Colonic mucosa (tissue), 4 donors: ENCODE results near the gene PKNOX2. TPM values are rescaled to one million over a fixed set of nuclear protein-coding genes. Genes with fewer than 3 reads are reported as not detected.
A peak's percentile ranks its signal among the peaks of the same experiment; 100 is the strongest.

Experiments used
- DNase-seq: peaks from one replicate; pipeline ENCODE4 v3.0.0-alpha.2; 2020
- H3K27ac ChIP-seq: fragments of 200-600 bp; one replicate; pipeline ENCODE4 v1.8.0; 2021
- H3K27me3 ChIP-seq: fragments of 200-600 bp; one replicate; pipeline ENCODE4 v1.8.0; 2021
- H3K36me3 ChIP-seq: fragments of 200-600 bp; one replicate; pipeline ENCODE4 v1.8.0; 2021
- H3K4me1 ChIP-seq: fragments of 200-600 bp; one replicate; pipeline ENCODE4 v1.8.0; 2021; ENCODE audit warnings: mild to moderate bottlenecking
- H3K4me3 ChIP-seq: fragments of 200-600 bp; one replicate; pipeline ENCODE4 v1.8.0; 2021
- H3K9ac ChIP-seq, 2 donors: one replicate each; pipeline ENCODE4 v1.7.0; 2013; ENCODE audit warnings: control low read depth in 2 of 2, low read depth in 2 of 2, low read length in 2 of 2
- H3K9me3 ChIP-seq: fragments of 200-600 bp; one replicate; pipeline ENCODE4 v1.8.0; 2021
- intact Hi-C: fragments of 100-400 bp; cut with DNase I; formaldehyde crosslinking; loops from one replicate; pipeline ENCODE4 v1.14.1; 2022
- total RNA-seq, 2 donors: library from RNA; stranded (reverse); fragmentation: NEBNext Ultra II Directional in 1 of 2; extraction: Animal tissue kit (Norgen Biotek cat#: 25700) in 1 of 2; gene quantifications; one replicate each; pipeline ENCODE4 v1.2.1, GENCODE V29; 2021
- TF ChIP-seq, protein P1 (sequence below): fragments of 200-600 bp; IDR thresholded peaks from one replicate; pipeline ENCODE4 v1.8.0; 2022; ENCODE audit warnings: antibody characterized with exemption, mild to moderate bottlenecking
- donor health status: healthy.
- donor health status: DM: no; HTN: no; CAD: no.
- donor health status: DM: no; HTN: no; CAD: no.

PKNOX2 gene
- total RNA-seq, 2 donors from 2014 or later: 0.52 to 1.3 TPM

- Histone ChIP-seq H3K9me3 (no peaks in the 10 kb centered on the region), H3K4me1 (no peaks in the 10 kb centered on the region), H3K9ac (no peak overlapping the region), H3K36me3 (no peaks in the 10 kb centered on the region), H3K27me3 (no peaks in the 10 kb centered on the region), H3K4me3 (no peak overlapping the region), H3K27ac (no peak overlapping the region)
- DNase-seq: no peak
- TF ChIP-seq, protein P1, sequence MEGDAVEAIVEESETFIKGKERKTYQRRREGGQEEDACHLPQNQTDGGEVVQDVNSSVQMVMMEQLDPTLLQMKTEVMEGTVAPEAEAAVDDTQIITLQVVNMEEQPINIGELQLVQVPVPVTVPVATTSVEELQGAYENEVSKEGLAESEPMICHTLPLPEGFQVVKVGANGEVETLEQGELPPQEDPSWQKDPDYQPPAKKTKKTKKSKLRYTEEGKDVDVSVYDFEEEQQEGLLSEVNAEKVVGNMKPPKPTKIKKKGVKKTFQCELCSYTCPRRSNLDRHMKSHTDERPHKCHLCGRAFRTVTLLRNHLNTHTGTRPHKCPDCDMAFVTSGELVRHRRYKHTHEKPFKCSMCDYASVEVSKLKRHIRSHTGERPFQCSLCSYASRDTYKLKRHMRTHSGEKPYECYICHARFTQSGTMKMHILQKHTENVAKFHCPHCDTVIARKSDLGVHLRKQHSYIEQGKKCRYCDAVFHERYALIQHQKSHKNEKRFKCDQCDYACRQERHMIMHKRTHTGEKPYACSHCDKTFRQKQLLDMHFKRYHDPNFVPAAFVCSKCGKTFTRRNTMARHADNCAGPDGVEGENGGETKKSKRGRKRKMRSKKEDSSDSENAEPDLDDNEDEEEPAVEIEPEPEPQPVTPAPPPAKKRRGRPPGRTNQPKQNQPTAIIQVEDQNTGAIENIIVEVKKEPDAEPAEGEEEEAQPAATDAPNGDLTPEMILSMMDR: no peak
- intact Hi-C loops: no loop called here
Measured at GRCh38 chr11:125446279-125446678, 281.7 kb downstream of the PKNOX2 start.

DNA sequence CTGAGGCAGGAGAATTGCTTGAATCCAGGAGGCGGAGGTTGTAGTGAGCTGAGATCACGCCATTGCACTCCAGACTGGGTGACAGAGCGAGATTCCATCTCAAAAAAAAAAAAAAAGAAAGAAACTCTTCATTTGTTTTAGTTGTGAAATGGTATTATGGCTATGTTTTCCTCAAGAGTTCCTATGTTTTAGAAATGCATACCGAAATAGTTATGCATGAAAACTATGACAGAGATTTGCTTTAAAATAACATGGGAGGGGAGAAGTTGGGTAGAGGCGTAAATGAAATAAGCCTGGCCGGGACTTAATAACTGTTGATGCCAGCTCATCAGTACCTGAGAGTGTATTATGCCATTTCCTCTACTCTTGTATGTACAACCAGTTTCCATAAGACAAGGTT, 283.2 kb downstream of the PKNOX2 start:
- intact Hi-C loops: no loop called here
- Histone ChIP-seq H3K4me1 (no peaks in the 10 kb centered on the region), H3K36me3 (no peaks in the 10 kb centered on the region), H3K9ac (no peak overlapping the region), H3K9me3 (no peaks in the 10 kb centered on the region), H3K27ac (no peak overlapping the region), H3K4me3 (no peak overlapping the region), H3K27me3 (no peaks in the 10 kb centered on the region)
- TF ChIP-seq, protein P1: no peak
- no peak for DNase-seq

GRCh38 chr11:125448136-125448535, 283.6 kb downstream of the PKNOX2 start:
- Histone ChIP-seq H3K9ac (no peak overlapping the region), H3K9me3 (no peaks in the 10 kb centered on the region), H3K4me1 (no peaks in the 10 kb centered on the region), H3K27me3 (no peaks in the 10 kb centered on the region), H3K4me3 (no peak overlapping the region), H3K27ac (no peak overlapping the region), H3K36me3 (no peaks in the 10 kb centered on the region)
- intact Hi-C loops: no loop called here
- TF ChIP-seq, protein P1: no peak
- no peak for DNase-seq

GRCh38 chr11:125449565-125449964, 285.0 kb downstream of the PKNOX2 start:
- Histone ChIP-seq H3K27me3 (no peaks in the 10 kb centered on the region), H3K36me3 (no peaks in the 10 kb centered on the region), H3K27ac (no peak overlapping the region), H3K9ac (no peak overlapping the region), H3K4me1 (no peaks in the 10 kb centered on the region), H3K4me3 (no peak overlapping the region), H3K9me3 (no peaks in the 10 kb centered on the region)
- DNase-seq: no peak
- TF ChIP-seq, protein P1: no peak
- intact Hi-C loops: no loop called here

GRCh38 chr11:125451400-125452124, 287.0 kb downstream of the PKNOX2 start:
- peak; percentile 44 for DNase-seq
- H3K4me1 ChIP-seq: no peaks in the 10 kb centered on the region
- TF ChIP-seq, protein P1: no peak
- no peaks in the 10 kb centered on the region for H3K27me3 ChIP-seq
- H3K36me3 ChIP-seq: no peaks in the 10 kb centered on the region
- intact Hi-C loops: no loop called here
- H3K9me3 ChIP-seq: no peaks in the 10 kb centered on the region
- H3K27ac ChIP-seq: no peak overlapping the region
- H3K4me3 ChIP-seq: no peak overlapping the region
- no peak overlapping the region for H3K9ac ChIP-seq
